Pancreas (tissue), 10 donors: ENCODE data around the gene PRKCE. TPM values are rescaled to one million over a fixed set of nuclear protein-coding genes. Genes with fewer than 3 reads are reported as not detected.

ENCODE experiments used
- ATAC-seq, 4 donors: fragments of 200-7000 bp; cut with Tn5 transposase; one replicate each; pipeline versions ENCODE4 v1.8.0 to v1.9.1; 2020; ENCODE audit warnings: mild to moderate bottlenecking in 4 of 4, moderate library complexity in 4 of 4
- DNase-seq, 6 donors: peaks; one replicate each; pipeline ENCODE4 v3.0.0-alpha.2; 2020
- FAIRE-seq: peaks from 2 replicates; lab custom pipeline; 2012; peaks lifted over from hg19 to GRCh38; lab: Jason Lieb, UNC
- H3K27ac ChIP-seq, 4 donors: fragments of 200-600 bp; sonication (generic); 1 replicate in 3 of 4; 2 replicates in 1 of 4; pipeline versions ENCODE4 v1.5.0 to v1.8.0; 2020
- H3K27me3 ChIP-seq, 4 donors: fragments of 200-600 bp; one replicate each; pipeline ENCODE4 v1.8.0; 2021
- H3K36me3 ChIP-seq, 3 donors: fragments of 200-600 bp; sonication (generic) in 1 of 3; one replicate each; pipeline versions ENCODE4 v1.5.0 to v1.8.0; 2020 to 2021
- H3K4me1 ChIP-seq, 3 donors: fragments of 200-600 bp; one replicate each; pipeline ENCODE4 v1.8.0; 2021
- H3K4me3 ChIP-seq, 4 donors: fragments of 200-600 bp; sonication (generic) in 2 of 4; one replicate each; pipeline versions ENCODE4 v1.5.0 to v1.8.0; 2020 to 2021
- H3K9me3 ChIP-seq, 4 donors: fragments of 200-600 bp; one replicate each; pipeline ENCODE4 v1.8.0; 2021
- WGBS, 2 donors: extraction: QIAGEN DNeasy Blood & Tissue Kit; methylation state at CpG; one replicate each; pipeline ENCODE4 v1.1.7; 2013; 5-methylcytosine and 5-hydroxymethylcytosine counted together
- intact Hi-C, 3 donors: fragments of 100-400 bp; cut with DNase I; formaldehyde crosslinking; loops; one replicate each; pipeline versions ENCODE4 v1.11.1 to v1.14.2; 2022
- polyA plus RNA-seq, 2 donors: library from polyadenylated mRNA; stranded (reverse); fragments of 200-250 nt; gene quantifications; one replicate each; pipeline ENCODE4 v1.2.3, GENCODE V29; 2013
- total RNA-seq, 6 donors: library from RNA; stranded (reverse); fragmentation: NEBNext Ultra II Directional in 4 of 6; extraction: Animal tissue kit (Norgen Biotek cat#: 25700) in 4 of 6; gene quantifications; one replicate each; pipeline versions ENCODE4 v1.2.1 to v1.2.4, GENCODE V29; 2021 to 2023
- TF ChIP-seq, protein P1 (sequence below), 4 donors: fragments of 200-600 bp; sonication (generic) in 3 of 4; IDR thresholded peaks; one replicate each; pipeline versions ENCODE4 v1.5.0 to v1.8.0; 2021; ENCODE audit warnings: antibody characterized with exemption in 4 of 4
- donor health status: healthy with polysubstance abuse.
- donor health status: DM: no; HTN: no; CAD: no; lungs with moderate emphysema.
- donor health status: DM: no; HTN: no; CAD: no.
- donor health status: control.
- donor health status: control.
- donor health status: Bipolar disorder and iron deficiency.
- donor health status: DM: yes; HTN: yes; CAD: no.
- donor health status: DM: no; HTN: no; CAD: no.
- donor health status: DM: no; HTN: no; CAD: no.
- donor health status: DM: yes; HTN: yes; CAD: no.

Gene PRKCE
- total and polyA plus RNA-seq, 8 donors = 4.0 to 19.4 (median 10.0) TPM

DNA sequence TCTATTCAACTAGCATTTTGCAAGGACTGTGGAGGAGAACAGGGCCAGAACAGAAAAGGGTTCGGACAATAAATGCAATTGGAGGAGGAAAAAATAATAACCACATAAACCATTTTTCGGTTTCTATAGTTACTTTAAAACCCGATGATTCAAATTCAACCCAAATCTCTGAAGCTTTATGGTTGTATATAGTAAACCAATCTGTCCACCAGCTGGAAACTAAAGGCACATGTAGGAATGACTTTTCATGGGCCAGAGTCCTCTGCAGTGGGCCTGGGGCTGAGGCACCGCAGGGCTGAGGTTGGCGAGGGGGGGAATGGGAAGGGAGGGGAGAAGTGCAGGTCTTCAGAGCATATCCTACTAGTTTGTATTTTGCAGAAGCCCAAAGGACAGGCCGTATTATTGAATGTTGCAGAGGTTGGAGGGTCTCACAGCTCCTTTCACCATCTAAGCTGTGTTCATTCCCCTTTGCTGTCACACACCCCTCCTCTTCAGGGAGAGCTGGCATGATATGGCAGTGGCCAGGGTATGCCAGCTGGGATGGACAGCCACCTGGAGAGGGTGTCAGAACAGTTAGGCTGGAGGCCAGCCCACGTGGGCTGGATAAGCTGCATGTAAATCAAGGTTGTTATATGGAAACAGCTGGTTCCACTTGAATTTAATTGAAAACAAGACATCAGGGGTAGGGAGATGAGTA lies 267.1 kb downstream of the PRKCE start:
- TF ChIP-seq, protein P1, sequence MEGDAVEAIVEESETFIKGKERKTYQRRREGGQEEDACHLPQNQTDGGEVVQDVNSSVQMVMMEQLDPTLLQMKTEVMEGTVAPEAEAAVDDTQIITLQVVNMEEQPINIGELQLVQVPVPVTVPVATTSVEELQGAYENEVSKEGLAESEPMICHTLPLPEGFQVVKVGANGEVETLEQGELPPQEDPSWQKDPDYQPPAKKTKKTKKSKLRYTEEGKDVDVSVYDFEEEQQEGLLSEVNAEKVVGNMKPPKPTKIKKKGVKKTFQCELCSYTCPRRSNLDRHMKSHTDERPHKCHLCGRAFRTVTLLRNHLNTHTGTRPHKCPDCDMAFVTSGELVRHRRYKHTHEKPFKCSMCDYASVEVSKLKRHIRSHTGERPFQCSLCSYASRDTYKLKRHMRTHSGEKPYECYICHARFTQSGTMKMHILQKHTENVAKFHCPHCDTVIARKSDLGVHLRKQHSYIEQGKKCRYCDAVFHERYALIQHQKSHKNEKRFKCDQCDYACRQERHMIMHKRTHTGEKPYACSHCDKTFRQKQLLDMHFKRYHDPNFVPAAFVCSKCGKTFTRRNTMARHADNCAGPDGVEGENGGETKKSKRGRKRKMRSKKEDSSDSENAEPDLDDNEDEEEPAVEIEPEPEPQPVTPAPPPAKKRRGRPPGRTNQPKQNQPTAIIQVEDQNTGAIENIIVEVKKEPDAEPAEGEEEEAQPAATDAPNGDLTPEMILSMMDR (IDR thresholded peaks at IDR 0.05) = no peak
- WGBS, 2 donors = 75 to 78% methylated on average over 7 of the region's 7 CpGs
- intact Hi-C loops = no loop called here
- ATAC-seq (peak; percentile 51 to 79 (median 75)), FAIRE-seq (no peak), DNase-seq (peak in 5 of 6 donors; percentile 43 to 80 (median 71))
- peak overlapping the region; percentile 33 to 62 (median 46) for H3K27ac ChIP-seq
- H3K4me3 ChIP-seq = no peak overlapping the region
- H3K4me1 ChIP-seq = peaks cover 11 to 16% (median 12%) of the 10 kb centered on the region in 3 donors
- H3K36me3 ChIP-seq = no peaks in the 10 kb centered on the region
- H3K9me3 ChIP-seq = no peaks in the 10 kb centered on the region
- no peaks in the 10 kb centered on the region for H3K27me3 ChIP-seq

DNA sequence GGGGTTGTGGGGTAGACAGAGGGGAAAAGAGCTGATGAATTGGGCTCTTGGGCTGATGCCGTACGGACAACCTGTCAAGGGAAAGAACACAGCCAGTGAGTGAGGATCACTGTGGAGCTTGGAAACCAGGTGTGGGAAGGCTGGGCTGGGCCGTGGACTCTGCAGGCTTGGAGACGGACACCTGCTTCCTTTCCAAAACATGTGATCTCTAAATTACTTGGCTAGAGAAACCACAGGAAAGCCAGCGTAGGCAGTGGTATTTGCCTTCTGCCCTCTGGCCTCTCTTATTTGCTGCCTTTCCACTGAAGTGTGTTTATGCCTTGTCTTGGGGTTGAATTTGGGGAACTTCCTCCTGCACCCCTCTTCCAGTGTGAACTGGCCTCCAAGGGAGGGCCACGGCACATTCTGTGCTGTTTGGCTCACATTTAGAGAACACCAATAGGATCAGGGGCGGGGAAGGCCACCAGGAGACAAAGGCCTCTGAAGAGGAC lies 267.7 kb downstream of the PRKCE start:
- intact Hi-C loops = no loop called here
- no peaks in the 10 kb centered on the region for H3K36me3 ChIP-seq
- peaks cover 11 to 16% (median 12%) of the 10 kb centered on the region in 3 donors for H3K4me1 ChIP-seq
- TF ChIP-seq, protein P1 (IDR thresholded peaks at IDR 0.05) = no peak
- peak overlapping the region; percentile 33 to 62 (median 46) for H3K27ac ChIP-seq
- peak; percentile 86 to 94 (median 92) for ATAC-seq
- H3K4me3 ChIP-seq = no peak overlapping the region
- H3K9me3 ChIP-seq = no peaks in the 10 kb centered on the region
- FAIRE-seq = no peak
- WGBS, 2 donors = 32 to 38% methylated on average over 6 to 7 of the region's 7 CpGs
- no peaks in the 10 kb centered on the region for H3K27me3 ChIP-seq
- peak in 4 of 6 donors; percentile 64 to 68 (median 66) for DNase-seq

DNA sequence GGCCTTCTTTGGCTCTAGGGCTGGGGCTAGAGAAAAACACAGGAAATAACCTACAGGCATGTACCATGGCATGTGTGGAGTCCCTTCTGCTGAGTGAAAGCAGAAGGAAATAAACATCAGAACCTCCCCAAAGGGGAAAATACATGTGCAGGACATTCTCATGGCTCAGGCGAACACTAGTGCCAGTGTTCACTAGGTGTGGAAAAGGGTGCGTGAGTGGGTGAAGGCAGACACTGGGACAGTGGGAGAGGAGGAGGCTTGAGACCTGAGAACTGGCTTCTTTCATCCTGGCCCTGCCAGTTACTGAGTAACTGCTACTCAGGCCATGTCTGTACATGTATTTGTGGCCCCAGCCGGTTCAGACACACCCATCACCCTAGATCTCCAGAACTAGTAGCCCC lies 268.2 kb downstream of the PRKCE start:
- FAIRE-seq = no peak
- no peaks in the 10 kb centered on the region for H3K27me3 ChIP-seq
- H3K4me3 ChIP-seq = no peak overlapping the region
- TF ChIP-seq, protein P1 (IDR thresholded peaks at IDR 0.05) = no peak
- H3K9me3 ChIP-seq = no peaks in the 10 kb centered on the region
- ATAC-seq = peak in 3 of 4 donors; percentile 3 to 15 (median 6)
- peak overlapping the region; percentile 33 to 62 (median 46) for H3K27ac ChIP-seq
- peaks cover 11 to 16% (median 12%) of the 10 kb centered on the region in 3 donors for H3K4me1 ChIP-seq
- H3K36me3 ChIP-seq = no peaks in the 10 kb centered on the region
- DNase-seq = no peak
- intact Hi-C loops = no loop called here
- 79 to 88% methylated on average over 3 of the region's 3 CpGs for WGBS, 2 donors

DNA sequence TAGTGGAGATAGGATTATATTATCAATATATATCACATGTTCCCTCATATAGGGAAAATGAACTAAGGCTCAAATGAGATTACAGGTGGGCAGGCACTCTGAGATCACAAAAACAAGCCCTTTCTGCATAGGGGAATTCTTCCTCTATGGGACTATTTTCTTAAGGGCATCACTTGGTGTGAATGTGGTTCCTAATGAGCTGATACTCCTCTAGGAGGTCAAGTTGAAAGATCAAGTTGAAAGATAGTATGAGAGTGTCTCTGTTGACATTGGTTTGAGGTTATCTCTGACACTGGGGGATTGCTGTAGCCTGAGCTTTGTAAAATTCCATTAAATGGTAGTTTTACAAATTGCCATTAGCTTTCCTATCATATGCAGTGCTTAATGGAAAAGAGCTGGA lies 270.4 kb downstream of the PRKCE start:
- intact Hi-C loops = no loop called here
- Histone ChIP-seq H3K9me3 (no peaks in the 10 kb centered on the region), H3K27ac (no peak overlapping the region), H3K4me3 (no peak overlapping the region), H3K27me3 (no peaks in the 10 kb centered on the region), H3K4me1 (peaks cover 11 to 16% (median 12%) of the 10 kb centered on the region in 3 donors), H3K36me3 (no peaks in the 10 kb centered on the region)
- FAIRE-seq = no peak
- no peak for DNase-seq
- no peak for ATAC-seq
- TF ChIP-seq, protein P1 (IDR thresholded peaks at IDR 0.05) = no peak

DNA sequence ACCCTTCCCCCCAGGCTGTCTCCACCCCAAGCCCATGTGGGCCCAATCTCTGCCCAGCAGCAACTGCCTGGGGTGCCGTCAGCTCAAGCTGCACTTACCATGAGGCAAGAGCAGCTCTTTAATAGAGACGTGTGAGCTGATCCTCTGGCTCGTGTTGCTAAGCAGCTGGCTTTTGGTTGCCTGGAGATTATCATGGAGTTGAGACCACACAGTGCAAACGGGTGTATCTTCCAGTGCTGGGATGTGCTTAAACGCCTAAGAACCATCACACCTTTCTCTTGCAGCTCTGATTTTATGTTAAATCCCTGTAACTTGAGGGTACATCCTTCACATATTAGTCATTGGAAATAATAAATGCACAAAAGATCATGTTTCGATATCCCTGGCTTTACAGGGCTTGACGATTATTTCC lies 271.1 kb downstream of the PRKCE start:
- ATAC-seq = peak in 2 of 4 donors; percentile 61 to 72
- H3K4me1 ChIP-seq = peaks cover 11 to 16% (median 12%) of the 10 kb centered on the region in 3 donors
- no peak overlapping the region for H3K4me3 ChIP-seq
- no peaks in the 10 kb centered on the region for H3K9me3 ChIP-seq
- WGBS, 2 donors = 72 to 73% methylated on average over 7 of the region's 7 CpGs
- intact Hi-C loops = no loop called here
- peak in 1 of 6 donors; percentile 20 for DNase-seq
- H3K36me3 ChIP-seq = no peaks in the 10 kb centered on the region
- no peak for FAIRE-seq
- TF ChIP-seq, protein P1 (IDR thresholded peaks at IDR 0.05) = no peak
- H3K27me3 ChIP-seq = no peaks in the 10 kb centered on the region
- no peak overlapping the region for H3K27ac ChIP-seq
